Germinal center (tissue), 1 donor: ENCODE measurements around the gene CACTIN.

ENCODE experiments used
- DNase-seq: peaks from one replicate; pipeline ENCODE4 v3.0.0; 2012; ENCODE audit warnings: mixed read lengths, low spot score

The CACTIN gene

DNA sequence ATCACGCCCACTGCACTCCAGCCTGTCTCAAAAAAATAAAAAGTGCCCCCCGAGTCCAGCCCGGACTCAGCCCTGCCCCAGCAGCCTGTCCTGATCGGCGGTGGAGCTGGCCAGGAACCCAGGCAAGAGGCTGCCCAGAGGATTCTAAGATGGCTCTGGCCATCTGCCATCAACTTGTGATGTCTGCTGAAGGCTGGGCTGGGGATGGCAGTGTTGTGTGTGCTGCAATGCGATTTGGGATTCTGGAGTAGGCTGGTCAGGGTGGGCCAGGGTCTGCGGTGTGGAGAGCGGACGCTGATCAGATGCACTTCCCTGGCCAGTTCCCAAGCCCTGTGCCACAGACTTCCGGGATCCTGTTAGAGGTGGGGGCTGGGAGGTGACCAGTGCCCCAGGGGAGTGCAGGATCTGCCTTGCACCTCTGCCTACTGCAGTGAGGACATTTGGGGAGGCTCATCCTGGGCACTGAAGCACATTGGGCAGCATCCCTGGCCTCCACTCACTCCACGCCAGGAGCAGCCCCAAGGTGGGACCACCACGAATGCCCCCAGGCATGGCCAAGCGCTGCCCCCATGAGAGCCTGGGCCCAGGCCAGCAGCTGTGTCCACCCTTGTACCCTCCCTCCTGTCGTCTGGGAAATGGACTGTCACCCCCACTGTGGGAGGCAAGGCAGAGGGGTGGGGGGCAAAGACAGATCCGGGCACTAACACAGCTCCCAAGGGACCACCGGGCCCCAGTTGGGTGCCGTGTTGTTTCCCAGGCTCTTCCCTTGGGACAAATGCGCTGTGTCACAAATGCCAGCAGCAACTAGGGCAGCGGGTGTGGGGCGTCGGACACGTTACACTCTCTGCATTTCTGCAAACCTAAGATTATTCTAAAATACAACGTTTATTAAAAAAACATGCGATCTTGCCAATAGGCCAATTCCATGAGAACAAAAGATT is 16.5 kb downstream of the CACTIN start:
- no peak for DNase-seq

- DNase-seq = no peak
These were observed 17.8 kb downstream of the CACTIN start for GRCh38 chr19:3608750-3609322.

DNA sequence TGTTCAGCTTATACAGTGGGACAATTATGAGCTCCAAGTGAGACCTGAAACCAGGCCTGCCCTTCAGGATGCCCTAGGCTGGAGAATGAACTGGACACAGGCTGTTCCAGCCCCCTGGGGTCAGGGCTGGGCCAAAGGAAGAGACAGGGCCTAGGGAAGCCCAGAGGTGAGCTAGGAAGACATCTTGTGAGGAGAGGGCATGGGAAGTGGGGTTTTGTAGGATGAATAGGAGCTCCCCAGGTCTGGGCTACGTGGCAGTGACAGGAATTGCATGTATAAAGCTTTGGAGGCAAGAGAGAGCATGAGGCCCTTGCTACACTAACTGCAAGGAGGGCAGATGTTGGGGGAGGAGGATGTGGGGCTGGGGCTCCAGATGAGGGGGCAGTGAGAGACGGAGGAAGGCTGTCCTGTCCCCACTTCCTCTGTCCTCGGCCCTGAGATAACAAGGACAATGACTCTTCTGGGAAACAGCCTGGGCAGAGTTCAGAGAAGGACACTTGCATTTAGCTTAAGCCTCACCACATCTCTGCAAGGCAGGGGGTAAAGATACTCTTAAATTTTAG is 18.4 kb downstream of the CACTIN start:
- DNase-seq = no peak

GRCh38 chr19:3607303-3608078 is 19.1 kb downstream of the CACTIN start:
- DNase-seq = no peak

DNA sequence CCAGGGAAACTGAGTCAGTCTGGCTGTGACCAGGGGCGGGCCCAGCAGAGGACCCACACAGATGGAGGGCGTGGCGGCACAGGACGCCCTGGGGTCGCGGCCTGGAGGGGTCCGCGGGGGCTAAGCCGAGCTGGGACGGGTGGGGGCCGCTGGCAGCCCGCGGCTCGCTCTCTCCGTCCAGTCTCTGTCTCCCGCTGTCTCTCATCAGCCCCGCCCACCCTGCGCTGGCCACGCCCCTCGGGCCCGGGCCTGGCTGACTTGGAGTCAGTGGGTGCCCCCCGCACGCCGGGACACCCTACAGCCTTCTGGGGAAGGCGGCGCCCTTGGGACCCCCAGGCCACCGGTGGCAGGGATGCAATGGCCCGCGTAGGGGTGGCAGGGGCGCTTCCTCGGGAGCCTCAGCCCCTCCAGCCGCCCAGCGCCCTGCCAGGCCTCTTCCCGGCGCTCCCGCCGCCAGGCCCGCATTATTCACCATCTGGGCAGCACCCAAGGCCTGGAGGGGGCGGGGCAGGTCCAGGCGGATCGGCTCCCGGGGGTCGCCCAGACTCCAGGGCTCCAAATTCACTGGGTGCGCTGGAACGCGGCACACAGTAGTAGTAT is 19.8 kb downstream of the CACTIN start, which contains the start of gene TBXA2R:
TBXA2R (minus strand) TSS at position 186 of the 600 bp plus-strand sequence. CDS start 6,241 bp downstream, outside the sequence.
- peak; percentile 64 for DNase-seq

- no peak for DNase-seq
These were observed 20.4 kb downstream of the CACTIN start for GRCh38 chr19:3606174-3606689.

DNA sequence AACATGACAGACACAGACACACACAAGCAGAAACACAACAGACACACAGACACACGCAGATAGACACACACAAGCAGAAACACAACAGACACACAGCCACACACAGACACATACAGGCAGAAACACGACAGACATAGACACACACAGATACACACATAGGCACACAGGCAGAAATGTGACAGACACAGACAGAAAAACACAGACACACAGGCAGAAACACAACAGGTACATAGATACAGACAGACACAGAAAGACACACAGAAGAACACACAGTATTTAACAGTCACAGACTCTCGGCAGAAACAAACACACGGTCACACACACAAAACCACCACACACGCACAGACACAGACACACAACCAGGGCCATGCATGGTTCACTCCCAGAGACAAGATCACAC is 20.8 kb downstream of the CACTIN start:
- DNase-seq = no peak

- DNase-seq = no peak
These were observed 21.2 kb downstream of the CACTIN start for GRCh38 chr19:3605361-3605760.

DNA sequence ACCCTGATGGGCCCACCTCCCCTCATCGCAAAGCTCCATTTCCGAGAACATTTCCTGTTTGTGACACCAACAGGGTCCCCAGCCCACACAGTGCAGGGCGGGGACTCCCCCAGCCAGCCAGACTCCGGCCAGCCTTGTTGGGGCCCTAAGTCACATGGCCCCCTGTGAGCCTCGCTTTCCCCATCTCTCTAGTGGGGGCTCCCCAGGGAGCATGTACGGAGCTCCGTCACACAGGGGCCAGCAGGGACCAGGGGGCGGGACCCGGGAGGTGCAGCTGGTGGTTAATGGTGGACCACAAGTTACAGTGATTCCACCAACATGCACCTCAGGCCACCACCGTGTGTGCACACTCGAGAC is 21.6 kb downstream of the CACTIN start:
- no peak for DNase-seq

DNA sequence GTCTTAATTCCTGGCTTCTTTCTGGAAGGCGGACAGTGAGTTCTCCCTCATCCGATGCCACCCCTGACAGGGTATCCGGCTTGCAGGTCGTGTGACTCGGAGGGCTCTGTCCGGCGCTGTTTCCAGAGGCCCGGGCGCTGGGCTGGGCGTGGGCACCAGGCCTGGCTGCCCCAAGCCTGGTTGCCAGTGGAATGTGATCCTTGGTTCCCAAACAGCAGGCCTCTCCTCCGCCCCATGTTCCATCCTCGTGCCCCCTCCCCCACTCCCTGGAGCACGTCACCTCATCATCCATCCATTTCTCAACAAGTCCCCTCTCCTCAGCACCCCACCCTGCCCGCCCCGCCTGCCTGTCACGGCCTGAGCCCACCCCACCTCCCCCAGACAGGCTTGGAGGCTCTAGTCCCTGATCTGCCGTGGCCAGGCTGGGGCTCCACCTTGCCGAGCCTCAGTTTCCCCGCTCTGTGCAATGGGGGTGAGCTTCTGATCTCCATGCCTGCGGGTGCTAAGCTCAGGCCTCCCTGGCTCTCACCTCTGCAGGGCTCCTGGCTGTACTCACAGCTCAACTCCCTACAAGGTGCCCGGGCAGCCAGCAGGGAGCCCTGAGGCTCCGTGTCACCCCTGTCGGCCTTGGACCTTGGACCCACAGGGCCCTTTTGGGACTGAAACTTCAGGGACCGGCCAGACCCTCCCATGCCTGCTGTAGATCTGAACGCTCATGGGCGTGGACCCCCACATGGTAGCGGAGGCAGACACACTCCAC is 22.2 kb downstream of the CACTIN start:
- DNase-seq = no peak

DNA sequence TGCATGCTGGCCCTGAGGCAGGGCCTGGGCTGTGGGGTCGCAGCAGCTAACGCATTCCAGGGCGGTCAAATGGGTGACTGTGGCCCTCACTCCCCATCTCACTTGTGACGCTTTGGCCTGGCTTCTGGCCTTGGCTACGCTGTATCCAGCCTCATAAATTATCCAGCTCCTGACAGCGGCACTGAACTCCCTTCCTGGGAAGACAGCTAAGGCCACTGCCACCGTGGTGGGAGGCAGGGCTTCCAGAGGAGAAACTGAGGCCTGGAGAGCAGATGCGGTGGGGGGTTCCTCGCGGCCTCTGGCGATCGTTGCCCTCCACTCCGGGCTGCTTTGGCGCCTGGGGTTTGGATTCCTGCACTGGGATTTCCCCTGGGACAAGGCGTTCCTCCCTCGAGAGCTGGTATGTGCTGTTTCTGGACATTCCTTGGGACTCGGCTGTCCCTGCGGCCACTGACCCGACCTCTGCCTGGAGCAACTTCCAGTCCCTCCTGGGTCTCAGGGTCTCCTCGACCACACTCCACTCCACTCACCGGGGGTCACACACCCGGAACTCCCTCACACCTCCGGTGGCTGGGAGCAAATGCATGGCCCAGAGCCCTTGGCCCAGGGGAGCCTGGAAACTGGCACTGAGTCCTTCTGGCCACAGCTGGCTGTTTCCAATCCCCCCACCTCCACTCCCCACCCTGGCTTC is 23.3 kb downstream of the CACTIN start:
- no peak for DNase-seq

- no peak for DNase-seq
These were observed 25.6 kb downstream of the CACTIN start for GRCh38 chr19:3601021-3601420.

DNA sequence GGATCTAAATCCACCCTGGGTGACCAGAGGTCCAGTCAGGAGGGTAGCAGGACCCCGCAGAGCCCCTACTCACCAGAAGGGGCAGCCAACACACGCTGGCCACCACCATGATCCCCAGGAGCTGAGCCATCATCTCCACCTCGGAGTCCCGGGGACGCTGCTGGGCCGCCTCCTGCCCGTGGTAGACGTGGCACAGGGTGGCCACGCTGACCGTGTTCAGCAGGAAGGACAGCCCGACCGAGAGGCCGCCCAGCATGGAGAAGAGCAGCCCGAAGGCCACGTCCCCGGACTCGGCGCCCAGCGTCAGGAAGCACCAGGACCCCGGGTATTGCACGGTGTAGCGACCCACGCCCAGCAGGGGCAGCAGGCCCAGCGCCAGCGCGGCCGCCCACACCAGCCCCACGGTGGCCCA is 26.8 kb downstream of the CACTIN start:
- DNase-seq = no peak

DNA sequence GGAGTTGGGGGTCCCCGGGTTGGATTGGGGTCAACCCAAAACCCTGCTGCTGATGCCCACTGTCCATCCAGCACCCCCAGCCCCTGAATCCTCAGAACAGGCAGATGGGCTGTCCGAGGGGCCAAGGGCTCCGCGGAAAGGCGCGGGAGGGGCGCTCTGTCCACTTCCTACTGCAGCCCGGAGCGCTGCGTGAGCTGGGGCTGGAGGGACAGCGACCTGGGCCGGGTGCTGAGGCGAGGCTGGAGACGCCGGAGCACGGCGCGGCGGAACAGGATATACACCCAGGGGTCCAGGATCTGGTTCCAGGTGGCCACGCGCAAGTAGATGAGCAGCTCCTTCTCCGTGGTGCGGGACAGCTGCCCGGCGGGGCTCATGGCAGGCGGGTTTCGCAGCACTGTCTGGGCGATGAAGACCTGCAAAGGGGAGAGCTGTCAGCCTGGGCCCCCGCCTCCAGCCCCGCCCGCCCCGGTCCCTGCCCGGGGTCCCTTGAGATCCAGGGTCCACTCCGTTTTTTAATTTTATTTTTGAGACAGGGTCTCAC is 31.0 kb downstream of the CACTIN start:
- DNase-seq = no peak

GRCh38 chr19:3593156-3593555 is 33.4 kb downstream of the CACTIN start:
- no peak for DNase-seq

- DNase-seq = no peak
These were observed 34.5 kb downstream of the CACTIN start for GRCh38 chr19:3591876-3592613.

- DNase-seq = no peak
These were observed 35.5 kb downstream of the CACTIN start for GRCh38 chr19:3590991-3591659.

- no peak for DNase-seq
These were observed 36.6 kb downstream of the CACTIN start for GRCh38 chr19:3589949-3590348.

DNA sequence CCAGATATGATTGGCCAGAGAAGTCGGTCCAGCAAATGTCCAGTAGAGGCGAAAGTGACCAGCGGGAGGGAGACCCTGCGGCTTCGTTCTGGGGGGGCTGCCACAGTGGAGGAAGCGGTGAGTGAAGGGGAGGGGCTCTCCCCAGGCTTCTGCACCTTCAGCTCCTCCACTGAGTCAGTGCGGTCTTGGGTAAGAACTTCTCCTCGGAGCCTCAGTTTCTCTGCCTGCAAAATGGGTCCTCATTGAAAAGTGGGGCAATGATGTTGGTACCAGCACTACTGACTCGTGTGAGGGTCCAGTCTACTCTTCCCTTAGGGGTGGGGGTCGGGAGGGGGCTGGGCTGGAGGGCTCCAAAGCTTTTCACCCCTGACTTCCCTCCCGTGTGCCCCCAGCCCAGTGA is 37.2 kb downstream of the CACTIN start:
- no peak for DNase-seq
